HG03432 (cell line): ENCODE measurements around the gene ITGA3.
A peak's percentile ranks its signal among the peaks of the same experiment; 100 is the strongest.
"Not testable (repeated sequence)": the region's sequence is repeated elsewhere in the genome, so short reads cannot be mapped to it uniquely, and the experiment has no call there.

Source experiments
- ATAC-seq: cut with Tn5 transposase; IDR thresholded peaks from one replicate; pipeline ENCODE4 v1.9.1; 2021; ENCODE audit warnings: mild to moderate bottlenecking, moderate library complexity; ENCODE audit not compliant: unreplicated experiment

ITGA3 gene

DNA sequence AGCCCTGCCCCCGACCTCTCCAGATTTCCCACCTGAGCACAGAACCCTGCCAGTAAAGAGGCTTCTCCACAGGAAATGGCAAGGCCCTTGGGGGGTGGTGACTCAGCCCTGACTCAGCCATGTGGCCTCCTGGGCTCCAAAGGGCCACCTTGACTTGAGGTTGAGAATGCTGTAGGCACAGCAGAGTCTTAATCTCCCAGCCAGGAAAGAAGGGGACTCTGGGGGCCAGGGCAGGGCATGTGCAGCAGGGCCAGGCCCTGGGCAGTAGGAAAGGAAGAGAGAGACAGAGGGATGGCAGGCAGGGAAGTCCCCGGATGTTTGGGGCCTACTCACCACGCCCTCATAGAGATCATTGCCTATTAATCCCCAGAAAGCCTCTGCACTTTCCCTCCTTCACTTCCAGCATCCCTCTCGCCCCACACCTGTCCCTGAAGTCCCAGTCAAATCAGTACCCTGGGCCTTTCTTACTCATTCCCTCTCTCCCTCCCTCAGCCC is 4.8 kb upstream of the ITGA3 start:
- ATAC-seq, result no peak

GRCh38 chr17:50051606-50052005 is 4.3 kb upstream of the ITGA3 start:
- no peak for ATAC-seq

- no peak for ATAC-seq
Measured at GRCh38 chr17:50052241-50052796, 3.6 kb upstream of the ITGA3 start.

GRCh38 chr17:50052822-50053653 is 2.9 kb upstream of the ITGA3 start:
- ATAC-seq, result no peak

DNA sequence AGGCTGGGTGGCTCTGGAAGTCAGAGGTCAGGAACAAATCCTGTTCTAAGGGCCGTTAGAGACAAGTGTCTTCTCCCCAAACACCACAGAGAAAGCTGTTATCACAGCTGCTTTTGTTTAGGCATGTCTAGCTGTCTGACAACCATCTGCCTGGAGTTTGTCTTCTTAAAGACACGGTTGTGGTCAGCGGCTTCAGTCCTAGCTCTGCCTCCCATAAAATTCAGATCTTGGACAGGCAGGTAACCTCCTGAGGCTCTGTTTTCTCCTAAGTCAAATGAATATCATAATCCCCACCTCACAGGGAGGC is 2.3 kb upstream of the ITGA3 start:
- no peak for ATAC-seq

- no peak for ATAC-seq
Measured at GRCh38 chr17:50055055-50055425, 870 bp upstream of the ITGA3 start.

- ATAC-seq, result peak; percentile 41
Measured at GRCh38 chr17:50056217-50056960, 479 bp downstream of the ITGA3 start.

DNA sequence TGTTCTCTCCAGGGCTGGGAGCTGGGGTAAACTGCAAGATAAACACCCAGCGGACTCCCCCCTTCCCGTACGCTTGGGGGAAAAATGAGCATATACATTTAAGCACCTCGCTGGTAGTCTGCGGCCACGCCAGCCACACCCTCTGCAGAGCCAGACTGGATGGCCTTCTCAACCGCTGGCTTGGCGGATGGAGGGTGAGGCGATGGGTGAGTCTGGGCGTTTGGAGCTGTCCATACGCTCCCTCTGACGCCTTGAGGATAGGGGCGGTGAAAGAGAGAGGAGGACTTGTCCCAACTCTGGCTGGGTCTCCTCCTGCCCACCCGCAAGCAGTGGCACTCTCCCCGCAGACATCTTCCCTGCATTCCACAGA is 1.0 kb downstream of the ITGA3 start:
- no peak for ATAC-seq

DNA sequence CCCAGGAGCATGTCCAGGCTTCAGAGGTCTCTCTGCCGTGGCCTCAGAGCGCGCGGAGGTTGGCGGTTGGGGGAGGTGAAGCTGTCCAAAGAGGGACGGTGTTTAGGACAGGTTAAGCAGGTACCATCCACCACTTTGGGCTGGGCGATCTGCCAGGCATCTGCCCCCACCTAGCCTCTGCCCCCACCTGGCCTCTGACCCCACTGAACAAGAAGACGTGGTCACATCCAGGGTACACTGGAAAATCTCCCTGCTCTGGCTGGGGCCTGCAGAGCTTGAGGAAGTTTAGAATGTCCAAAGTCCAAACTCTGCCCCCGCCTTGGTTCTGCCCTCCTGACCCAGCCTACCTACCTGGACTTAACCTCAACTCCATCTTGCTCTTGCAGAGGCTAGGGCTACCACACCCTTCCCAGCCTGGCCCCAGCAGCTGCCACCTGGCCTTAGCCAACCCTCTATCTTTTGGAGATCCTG is 1.6 kb downstream of the ITGA3 start:
- no peak for ATAC-seq

DNA sequence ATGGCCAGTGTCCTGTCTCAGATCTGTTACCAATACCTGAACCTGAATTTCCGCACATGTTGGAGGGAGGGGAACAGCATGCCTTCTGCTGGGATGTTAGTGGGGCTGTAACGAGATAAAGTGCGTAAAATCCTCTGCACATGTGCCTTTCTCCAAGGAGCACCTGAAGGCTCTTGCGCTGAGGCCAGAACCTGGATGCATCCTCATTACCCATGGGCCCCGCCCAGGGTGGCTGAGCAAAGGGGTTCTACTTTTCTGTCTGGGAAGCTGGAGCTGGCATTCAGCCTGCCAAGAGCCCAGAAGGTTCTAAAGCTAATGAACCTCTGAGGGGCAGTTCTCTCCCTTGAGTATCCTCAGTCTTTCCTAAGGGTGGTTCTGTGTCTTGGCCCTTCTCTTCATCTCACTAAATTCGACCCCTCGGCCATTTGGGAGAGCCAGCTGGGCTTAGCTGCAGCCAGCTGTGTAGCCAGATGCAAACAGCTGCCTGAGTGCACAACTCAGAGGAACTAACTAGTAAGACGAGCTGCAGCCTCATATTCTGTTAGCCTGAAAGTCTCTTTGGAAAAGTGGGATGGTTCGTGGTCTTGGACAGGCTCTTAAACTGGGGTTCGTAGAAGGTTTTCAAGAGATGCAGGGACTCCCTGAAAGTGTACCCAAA is 2.5 kb downstream of the ITGA3 start:
- ATAC-seq, result no peak

DNA sequence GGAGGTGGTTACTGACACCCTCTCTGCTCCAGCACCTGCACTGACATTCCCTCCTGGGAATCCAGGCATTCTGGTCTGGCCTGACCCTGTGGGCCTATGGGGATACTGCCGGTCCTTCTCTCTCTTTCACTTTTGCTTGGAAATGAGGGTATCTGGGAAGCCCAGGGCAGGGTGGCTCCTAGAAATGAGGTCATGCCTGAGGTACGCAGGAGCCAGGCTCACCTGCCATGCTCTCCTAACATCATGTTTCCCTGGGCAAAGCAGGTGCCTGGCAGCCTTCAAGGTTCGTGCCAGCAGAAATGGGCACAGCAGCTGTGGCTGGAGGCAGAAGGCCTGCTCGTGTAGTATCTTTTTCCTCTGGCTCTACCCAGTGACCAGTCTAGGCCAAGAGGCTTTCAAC is 3.3 kb downstream of the ITGA3 start:
- ATAC-seq, result no peak

DNA sequence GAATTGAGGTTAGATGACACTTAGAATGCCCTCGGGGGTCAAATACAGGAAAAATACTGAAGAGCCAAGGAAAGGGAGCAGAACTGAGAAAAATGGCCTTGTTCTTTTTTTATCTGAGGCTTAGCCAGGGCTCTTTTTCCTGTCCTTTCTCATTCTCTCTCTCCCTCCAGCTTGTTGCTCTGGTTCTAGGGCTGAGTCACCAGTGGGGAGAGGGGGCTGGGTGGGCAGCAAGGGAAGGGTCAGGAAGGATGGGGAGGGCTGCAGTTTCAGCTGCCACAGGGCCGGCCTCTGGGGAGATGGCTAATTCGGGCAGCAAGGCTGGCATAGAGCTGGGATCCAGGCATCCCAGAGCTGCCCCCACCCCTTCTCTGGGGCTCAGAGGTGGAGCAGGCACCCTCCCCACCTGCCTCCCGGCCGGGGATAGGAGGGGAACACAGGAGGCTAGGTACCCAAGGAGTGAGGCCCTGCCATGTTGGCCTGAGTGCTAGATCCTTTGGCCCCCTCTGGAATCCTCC is 3.9 kb downstream of the ITGA3 start:
- ATAC-seq, result no peak

- ATAC-seq, result no peak
Measured at GRCh38 chr17:50060951-50061712, 5.2 kb downstream of the ITGA3 start.

GRCh38 chr17:50061713-50062045 is 5.8 kb downstream of the ITGA3 start:
- not testable (repeated sequence) for ATAC-seq

- no peak for ATAC-seq
Measured at GRCh38 chr17:50062293-50063243, 6.7 kb downstream of the ITGA3 start.

DNA sequence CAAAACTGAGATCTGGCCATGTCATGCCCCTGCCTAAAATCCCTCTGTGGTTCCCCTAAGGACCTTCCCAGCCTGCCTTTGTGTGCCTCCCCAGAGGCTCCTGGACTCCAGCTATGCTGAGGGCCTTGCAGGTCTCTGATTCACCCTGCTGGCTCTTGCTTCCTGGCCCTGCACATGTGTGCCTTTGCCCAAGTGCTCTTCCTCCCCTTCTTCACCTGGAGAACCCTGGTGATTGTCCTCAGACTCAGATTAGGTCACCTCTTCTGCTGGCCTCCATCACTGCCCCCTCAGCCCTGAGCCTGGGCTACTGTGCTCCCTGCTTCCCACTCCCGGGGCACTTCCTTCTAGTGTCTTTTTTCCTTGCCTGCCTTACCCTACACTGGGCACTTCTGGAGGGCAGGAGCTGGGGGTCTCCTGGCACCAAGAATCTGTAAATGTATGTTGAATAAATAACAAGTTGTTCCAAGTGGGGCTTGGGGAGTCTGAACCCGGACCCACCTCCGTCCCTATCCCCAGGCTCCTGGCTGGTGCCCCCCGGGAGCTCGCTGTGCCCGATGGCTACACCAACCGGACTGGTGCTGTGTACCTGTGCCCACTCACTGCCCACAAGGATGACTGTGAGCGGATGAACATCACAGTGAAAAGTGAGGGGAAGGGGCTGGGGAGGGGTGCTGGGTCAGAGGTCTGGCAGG is 7.8 kb downstream of the ITGA3 start:
- no peak for ATAC-seq

- ATAC-seq, result no peak
Measured at GRCh38 chr17:50064253-50065001, 8.5 kb downstream of the ITGA3 start.

DNA sequence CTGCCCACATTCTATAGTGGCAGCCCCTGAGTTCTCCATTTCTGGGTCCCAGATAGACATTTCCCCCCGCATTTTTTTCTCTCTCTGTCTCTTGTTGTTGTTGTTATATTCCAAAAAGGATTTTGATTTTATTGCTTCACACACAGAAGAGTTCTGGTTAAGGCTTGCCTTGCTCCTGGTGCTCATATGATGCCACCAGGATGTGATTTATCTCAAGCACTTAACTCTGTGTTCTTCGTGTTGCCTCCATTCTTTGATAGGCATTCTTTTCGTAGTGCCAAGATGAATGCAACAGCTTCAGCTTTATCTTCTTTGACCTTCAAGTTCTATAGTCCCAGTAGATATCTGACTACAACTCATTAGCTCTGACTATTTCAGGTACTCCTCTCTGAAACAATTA is 9.1 kb downstream of the ITGA3 start:
- no peak for ATAC-seq
